Measurements from ENCODE around the gene ERBIN.
"Not testable (repeated sequence)": the region's sequence is repeated elsewhere in the genome, so short reads cannot be mapped to it uniquely, and the experiment has no call there.

ERBIN gene

GRCh38 chr5:65927503-65928321, 1.3 kb downstream of the ERBIN start:
- ATAC-seq (peak; percentile 41), DNase-seq (ENCODE audit: low spot score in 2 of 2) (no peak)
- H3K4me1 Mint-ChIP-seq, result peaks cover 31% of the 10 kb centered on the region
- peak overlapping the region; percentile 82 for H3K4me3 Mint-ChIP-seq
- peak overlapping the region; percentile 95 for H3K27ac Mint-ChIP-seq
- H3K36me3 Mint-ChIP-seq, result peaks cover 33% of the 10 kb centered on the region
- no peaks in the 10 kb centered on the region for H3K9me3 Mint-ChIP-seq

- Mint-ChIP-seq H3K4me3 (peak overlapping the region; percentile 82), H3K9me3 (no peaks in the 10 kb centered on the region), H3K27ac (peak overlapping the region; percentile 95), H3K36me3 (peaks cover 37% of the 10 kb centered on the region), H3K4me1 (peaks cover 37% of the 10 kb centered on the region)
- DNase-seq (ENCODE audit: low spot score in 2 of 2), result no peak
- ATAC-seq, result no peak
Observed at GRCh38 chr5:65928322-65928752, 2.0 kb downstream of the ERBIN start.

- ATAC-seq (no peak), DNase-seq (ENCODE audit: low spot score in 2 of 2) (no peak)
- peaks cover 38% of the 10 kb centered on the region for H3K4me1 Mint-ChIP-seq
- no peaks in the 10 kb centered on the region for H3K9me3 Mint-ChIP-seq
- no peak overlapping the region for H3K27ac Mint-ChIP-seq
- peak overlapping the region; percentile 82 for H3K4me3 Mint-ChIP-seq
- peaks cover 37% of the 10 kb centered on the region for H3K36me3 Mint-ChIP-seq
Observed at GRCh38 chr5:65928860-65929259, 2.5 kb downstream of the ERBIN start.

- Mint-ChIP-seq H3K27ac (peak overlapping the region; percentile 48), H3K36me3 (peaks cover 22% of the 10 kb centered on the region), H3K4me3 (no peak overlapping the region), H3K9me3 (no peaks in the 10 kb centered on the region), H3K4me1 (peaks cover 47% of the 10 kb centered on the region)
- no peak for ATAC-seq
- no peak for DNase-seq (ENCODE audit: low spot score in 2 of 2)
Observed at GRCh38 chr5:65932676-65933075, 6.3 kb downstream of the ERBIN start.

GRCh38 chr5:65933295-65933694, 6.9 kb downstream of the ERBIN start:
- H3K27ac Mint-ChIP-seq, result peak overlapping the region; percentile 48
- no peak overlapping the region for H3K4me3 Mint-ChIP-seq
- DNase-seq (ENCODE audit: low spot score in 2 of 2) (no peak), ATAC-seq (no peak)
- H3K36me3 Mint-ChIP-seq, result peaks cover 22% of the 10 kb centered on the region
- H3K4me1 Mint-ChIP-seq, result peaks cover 53% of the 10 kb centered on the region
- H3K9me3 Mint-ChIP-seq, result no peaks in the 10 kb centered on the region

GRCh38 chr5:65938256-65938655, 11.9 kb downstream of the ERBIN start:
- Mint-ChIP-seq H3K9me3 (no peaks in the 10 kb centered on the region), H3K4me1 (peaks cover 34% of the 10 kb centered on the region), H3K4me3 (no peak overlapping the region), H3K27ac (no peak overlapping the region), H3K36me3 (peaks cover 4% of the 10 kb centered on the region)
- DNase-seq (ENCODE audit: low spot score in 2 of 2) (no peak), ATAC-seq (no peak)

GRCh38 chr5:65943771-65944170, 17.4 kb downstream of the ERBIN start:
- no peak for ATAC-seq
- H3K4me1 Mint-ChIP-seq, result peaks cover 30% of the 10 kb centered on the region
- no peak overlapping the region for H3K27ac Mint-ChIP-seq
- H3K36me3 Mint-ChIP-seq, result peaks cover 7% of the 10 kb centered on the region
- no peak overlapping the region for H3K4me3 Mint-ChIP-seq
- H3K9me3 Mint-ChIP-seq, result peaks cover 4% of the 10 kb centered on the region
- DNase-seq (ENCODE audit: low spot score in 2 of 2), result no peak

GRCh38 chr5:65946198-65946745, 19.9 kb downstream of the ERBIN start:
- peaks cover 7% of the 10 kb centered on the region for H3K36me3 Mint-ChIP-seq
- peaks cover 4% of the 10 kb centered on the region for H3K9me3 Mint-ChIP-seq
- H3K4me3 Mint-ChIP-seq, result no peak overlapping the region
- ATAC-seq, result no peak
- H3K4me1 Mint-ChIP-seq, result peaks cover 45% of the 10 kb centered on the region
- DNase-seq (ENCODE audit: low spot score in 2 of 2), result no peak
- no peak overlapping the region for H3K27ac Mint-ChIP-seq

- ATAC-seq (no peak), DNase-seq (ENCODE audit: low spot score in 2 of 2) (no peak)
- Mint-ChIP-seq H3K27ac (no peak overlapping the region), H3K4me1 (peaks cover 45% of the 10 kb centered on the region), H3K36me3 (peaks cover 7% of the 10 kb centered on the region), H3K4me3 (no peak overlapping the region), H3K9me3 (peaks cover 4% of the 10 kb centered on the region)
Observed at GRCh38 chr5:65948115-65948747, 21.9 kb downstream of the ERBIN start.

- Mint-ChIP-seq H3K27ac (peak overlapping the region; percentile 32), H3K4me1 (peaks cover 44% of the 10 kb centered on the region), H3K36me3 (no peaks in the 10 kb centered on the region), H3K9me3 (no peaks in the 10 kb centered on the region), H3K4me3 (no peak overlapping the region)
- ATAC-seq, result no peak
- no peak for DNase-seq (ENCODE audit: low spot score in 2 of 2)
Observed at GRCh38 chr5:65951330-65951729, 25.0 kb downstream of the ERBIN start.

GRCh38 chr5:65952259-65952658, 25.9 kb downstream of the ERBIN start:
- H3K4me3 Mint-ChIP-seq, result no peak overlapping the region
- peaks cover 42% of the 10 kb centered on the region for H3K4me1 Mint-ChIP-seq
- ATAC-seq (no peak), DNase-seq (ENCODE audit: low spot score in 2 of 2) (no peak)
- no peaks in the 10 kb centered on the region for H3K9me3 Mint-ChIP-seq
- H3K36me3 Mint-ChIP-seq, result no peaks in the 10 kb centered on the region
- no peak overlapping the region for H3K27ac Mint-ChIP-seq

GRCh38 chr5:65954200-65954599, 27.8 kb downstream of the ERBIN start:
- H3K9me3 Mint-ChIP-seq, result no peaks in the 10 kb centered on the region
- H3K27ac Mint-ChIP-seq, result no peak overlapping the region
- H3K4me1 Mint-ChIP-seq, result peaks cover 51% of the 10 kb centered on the region

GRCh38 chr5:65955746-65956145, 29.4 kb downstream of the ERBIN start:
- Mint-ChIP-seq H3K27ac (no peak overlapping the region), H3K4me1 (peaks cover 50% of the 10 kb centered on the region), H3K4me3 (no peak overlapping the region), H3K36me3 (no peaks in the 10 kb centered on the region), H3K9me3 (no peaks in the 10 kb centered on the region)
- no peak for DNase-seq (ENCODE audit: low spot score in 2 of 2)
- no peak for ATAC-seq

More at GRCh38 chr5:65954200-65954599, 27.8 kb downstream of the ERBIN start:
- ATAC-seq (no peak), DNase-seq (ENCODE audit: low spot score in 2 of 2) (no peak)
- H3K36me3 Mint-ChIP-seq, result no peaks in the 10 kb centered on the region
- no peak overlapping the region for H3K4me3 Mint-ChIP-seq

- not testable (repeated sequence) for DNase-seq (ENCODE audit: low spot score in 2 of 2); H3K4me3 Mint-ChIP-seq; H3K9me3 Mint-ChIP-seq; ATAC-seq; H3K36me3 Mint-ChIP-seq; H3K27ac Mint-ChIP-seq
- H3K4me1 Mint-ChIP-seq, result peaks cover 54% of the 10 kb centered on the region
Observed at GRCh38 chr5:65957703-65958102, 31.3 kb downstream of the ERBIN start.

- Mint-ChIP-seq H3K4me3 (no peak overlapping the region), H3K36me3 (no peaks in the 10 kb centered on the region), H3K27ac (peak overlapping the region; percentile 3), H3K9me3 (no peaks in the 10 kb centered on the region), H3K4me1 (peaks cover 47% of the 10 kb centered on the region)
- peak; percentile 100 for ATAC-seq
- peak in 1 of 2 donors; percentile 53 for DNase-seq (ENCODE audit: low spot score in 2 of 2)
Observed at GRCh38 chr5:65961633-65962032, 35.3 kb downstream of the ERBIN start.

Data from stimulated activated effector memory CD8-positive, alpha-beta T cell treated with anti-CD3 and anti-CD28 coated beads, Interleukin-12 subunit alpha, Interleukin-12 subunit beta, amount 100 ng/mL, for 72 hours (primary cell).